T-cell (primary cell): Measurements from ENCODE around the gene STK32B. TPM values are rescaled to one million over a fixed set of nuclear protein-coding genes. Genes with fewer than 3 reads are reported as not detected.

ENCODE experiments used
- ATAC-seq, 4 experiments: fragments of 200-7000 bp in 3 of 4; fragments of 150-1000 bp in 1 of 4; cut with Tn5 transposase; replicated peaks in 1 of 4; 1 replicate in 3 of 4; 2 replicates in 1 of 4; pipeline ENCODE4 v1.10.0; 2021; ENCODE audit warnings: moderate library complexity in 3 of 4, mild to moderate bottlenecking in 2 of 4, moderate number of reproducible peaks in 1 of 4
- CTCF ChIA-PET, 2 donors: fragments of 300-600 bp; sonication (Branson Sonifier 250); formaldehyde crosslinking; loops; one replicate each; lab custom pipeline; 2022; ENCODE audit warnings: antibody characterized with exemption in 2 of 2; lab: Charles Lee
- POLR2A ChIA-PET, 2 donors: fragments of 300-600 bp; sonication (Branson Sonifier 250); formaldehyde crosslinking; loops; one replicate each; lab custom pipeline; 2022; ENCODE audit warnings: antibody characterized with exemption in 2 of 2; lab: Charles Lee
- DNase-seq, 35 experiments: peaks; one replicate each; pipeline versions ENCODE4 v3.0.0 to v3.0.0-alpha.2; 2013 to 2023
- H3K27ac ChIP-seq: one replicate; pipeline ENCODE4 v1.5.1; 2013; ENCODE audit warnings: low read length
- H3K27me3 ChIP-seq, 2 experiments: replicated peaks in 1 of 2; 1 replicate in 1 of 2; 2 replicates in 1 of 2; pipeline versions ENCODE4 v1.6.1 to v1.7.0; 2013; ENCODE audit warnings: low read length in 1 of 2, mixed read lengths in 1 of 2; ENCODE audit not compliant: control insufficient read depth in 2 of 2, insufficient read depth in 2 of 2; ENCODE audit errors: extremely low read depth in 1 of 2
- H3K36me3 ChIP-seq, 2 donors: 1 replicate in 1 of 2; 2 replicates in 1 of 2; pipeline versions ENCODE4 v1.6.1 to v1.7.0; 2013; ENCODE audit warnings: low read length in 1 of 2; ENCODE audit not compliant: control insufficient read depth in 2 of 2, insufficient read depth in 1 of 2; ENCODE audit errors: extremely low read depth in 1 of 2
- H3K4me1 ChIP-seq, 2 experiments: 1 replicate in 1 of 2; 2 replicates in 1 of 2; pipeline versions ENCODE4 v1.6.1 to v1.7.0; 2013; ENCODE audit warnings: low read length in 2 of 2, mixed read lengths in 1 of 2; ENCODE audit not compliant: insufficient read depth in 2 of 2, control insufficient read depth in 1 of 2; ENCODE audit errors: extremely low read depth in 1 of 2
- H3K4me3 ChIP-seq, 2 donors: 1 replicate in 1 of 2; 2 replicates in 1 of 2; pipeline versions ENCODE4 v1.5.1 to v1.7.0; 2013; ENCODE audit warnings: mild to moderate bottlenecking in 2 of 2, low read length in 1 of 2, moderate library complexity in 1 of 2; ENCODE audit not compliant: control insufficient read depth in 1 of 2; ENCODE audit errors: extremely low read depth in 1 of 2
- H3K9me3 ChIP-seq: 2 replicates; pipeline ENCODE4 v1.7.0; 2013
- H3K27ac Mint-ChIP-seq, 2 donors: one replicate each; pipeline ENCODE4 v1.8.0; 2020 to 2021; ENCODE audit warnings: mild to moderate bottlenecking in 2 of 2, mixed read lengths in 2 of 2
- H3K27me3 Mint-ChIP-seq, 2 donors: one replicate each; pipeline ENCODE4 v1.8.0; 2021 to 2022; ENCODE audit warnings: mixed read lengths in 2 of 2
- H3K36me3 Mint-ChIP-seq: one replicate; pipeline ENCODE4 v1.8.0; 2021; ENCODE audit warnings: mixed read lengths
- H3K4me1 Mint-ChIP-seq, 3 donors: one replicate each; pipeline ENCODE4 v1.8.0; 2020 to 2022; ENCODE audit warnings: mixed read lengths in 3 of 3, mild to moderate bottlenecking in 1 of 3
- H3K4me3 Mint-ChIP-seq, 3 donors: one replicate each; pipeline ENCODE4 v1.8.0; 2020 to 2022; ENCODE audit warnings: mild to moderate bottlenecking in 3 of 3, mixed read lengths in 3 of 3, moderate library complexity in 3 of 3
- H3K9me3 Mint-ChIP-seq, 3 donors: one replicate each; pipeline ENCODE4 v1.8.0; 2020 to 2022; ENCODE audit warnings: mixed read lengths in 3 of 3
- WGBS: methylation state at CpG from one replicate; pipeline ENCODE4 v1.1.5; 2013; ENCODE audit warnings: missing lambda C conversion rate; ENCODE audit not compliant: insufficient coverage; 5-methylcytosine and 5-hydroxymethylcytosine counted together
- total RNA-seq, 35 experiments: library from RNA in 6 of 35; stranded (reverse) in 6 of 35; fragments of 120-200 nt in 1 of 35; gene quantifications; one replicate each; pipeline versions ENCODE4 v1.2.1 to v1.2.4 and lab custom pipeline; 2013 to 2026

Gene STK32B
- total RNA-seq, 5 donors from 2014 or later (not counting 1 experiment from before 2014, with no cell fraction given), result 0.12 to 0.20 (median 0.15) TPM; not detected in 2

DNA sequence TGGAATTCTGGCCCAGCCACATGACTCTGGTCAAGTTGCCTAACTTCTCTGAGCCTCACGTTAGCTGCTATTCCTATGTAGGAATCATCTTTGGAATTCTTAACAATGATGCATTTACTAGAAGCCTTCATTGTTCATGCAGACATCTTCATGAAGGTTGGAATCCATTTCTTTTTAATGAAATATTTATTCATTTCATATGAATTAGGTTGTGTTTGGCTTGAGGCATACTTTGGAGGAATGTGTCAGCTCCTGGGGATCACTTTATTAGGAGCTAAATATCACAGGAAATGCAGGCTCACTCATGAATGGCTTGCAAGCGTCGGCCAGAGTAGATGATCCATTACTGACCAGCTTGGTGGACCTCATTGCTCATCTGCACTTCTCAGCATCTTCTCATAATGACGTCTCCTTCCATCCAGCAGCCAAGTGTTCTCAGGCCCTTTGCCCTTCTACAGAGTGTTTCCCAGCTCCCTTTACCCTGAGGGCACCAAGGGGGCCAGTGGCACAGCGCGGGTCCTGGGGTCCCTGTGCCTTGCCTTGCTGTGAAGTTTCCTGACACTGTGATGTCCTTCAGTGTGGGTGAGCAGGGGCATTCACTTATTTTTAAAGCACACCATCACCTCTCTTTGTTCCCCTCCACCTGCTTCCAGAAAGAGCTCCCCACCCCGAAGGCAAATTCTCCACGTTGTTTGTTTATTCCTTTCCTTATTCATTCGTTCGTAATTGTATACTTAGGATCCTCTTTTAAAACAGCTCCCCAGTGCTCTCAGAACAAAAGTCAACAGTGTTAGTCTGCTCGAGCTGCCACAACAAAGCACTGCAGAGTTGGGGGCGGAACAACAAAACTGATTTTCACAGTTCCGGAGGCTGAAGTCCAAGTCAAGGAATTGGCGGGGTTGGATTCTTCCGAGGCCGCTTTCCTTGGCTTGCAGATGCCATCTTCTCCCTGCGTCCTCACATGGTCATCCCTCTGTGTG is 106.8 kb downstream of the STK32B start:
- no peak overlapping the region for H3K27ac Mint-ChIP-seq
- ATAC-seq, result no peak
- H3K9me3 ChIP-seq, result no peaks in the 10 kb centered on the region
- no peak overlapping the region for H3K27ac ChIP-seq
- H3K27me3 ChIP-seq, result peaks cover 0 to 4% of the 10 kb centered on the region in 2 experiments
- no peak overlapping the region for H3K4me3 ChIP-seq
- POLR2A ChIA-PET, result no interaction called here
- H3K27me3 Mint-ChIP-seq, result peaks cover 2 to 5% of the 10 kb centered on the region in 2 donors
- H3K36me3 ChIP-seq, result no peaks in the 10 kb centered on the region
- no peaks in the 10 kb centered on the region for H3K4me1 Mint-ChIP-seq
- CTCF ChIA-PET, result no interaction called here
- H3K4me1 ChIP-seq, result no peaks in the 10 kb centered on the region
- H3K36me3 Mint-ChIP-seq, result no peaks in the 10 kb centered on the region
- no peak overlapping the region for H3K4me3 Mint-ChIP-seq
- DNase-seq, result no peak
- peaks cover 0 to 10% (median 2%) of the 10 kb centered on the region in 3 donors for H3K9me3 Mint-ChIP-seq
- WGBS, result 86% methylated on average over 15 of the region's 17 CpGs

DNA sequence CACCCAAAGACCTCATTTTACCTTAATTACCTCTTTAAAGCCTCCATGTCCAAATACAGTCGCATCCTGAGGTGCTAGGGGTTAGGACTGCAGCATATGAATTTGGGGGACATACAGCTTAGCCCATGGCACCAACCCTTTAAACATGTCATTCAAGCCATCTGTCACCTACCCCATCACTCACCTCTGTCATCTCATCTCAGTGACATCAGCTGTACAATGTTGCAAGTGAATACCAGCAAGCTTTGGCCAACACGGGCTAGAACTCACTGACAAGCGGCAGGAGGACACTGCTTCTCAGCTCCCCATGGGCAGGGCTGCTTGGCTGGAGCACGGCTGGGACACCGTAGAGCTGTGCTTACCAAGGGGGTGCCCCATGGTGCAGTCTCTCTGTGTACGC is 107.5 kb downstream of the STK32B start:
- ATAC-seq (no peak), DNase-seq (no peak)
- no peak overlapping the region for H3K4me3 Mint-ChIP-seq
- H3K27ac ChIP-seq, result no peak overlapping the region
- no peak overlapping the region for H3K4me3 ChIP-seq
- ChIA-PET CTCF (no interaction called here), POLR2A (no interaction called here)
- no peaks in the 10 kb centered on the region for H3K4me1 ChIP-seq
- no peaks in the 10 kb centered on the region for H3K4me1 Mint-ChIP-seq
- H3K9me3 Mint-ChIP-seq, result peaks cover 0 to 10% (median 2%) of the 10 kb centered on the region in 3 donors
- H3K27ac Mint-ChIP-seq, result no peak overlapping the region
- H3K36me3 ChIP-seq, result no peaks in the 10 kb centered on the region
- peaks cover 0 to 4% of the 10 kb centered on the region in 2 experiments for H3K27me3 ChIP-seq
- H3K27me3 Mint-ChIP-seq, result peaks cover 2 to 5% of the 10 kb centered on the region in 2 donors
- H3K9me3 ChIP-seq, result no peaks in the 10 kb centered on the region
- H3K36me3 Mint-ChIP-seq, result no peaks in the 10 kb centered on the region
- WGBS, result 91% methylated on average over 4 of the region's 6 CpGs

DNA sequence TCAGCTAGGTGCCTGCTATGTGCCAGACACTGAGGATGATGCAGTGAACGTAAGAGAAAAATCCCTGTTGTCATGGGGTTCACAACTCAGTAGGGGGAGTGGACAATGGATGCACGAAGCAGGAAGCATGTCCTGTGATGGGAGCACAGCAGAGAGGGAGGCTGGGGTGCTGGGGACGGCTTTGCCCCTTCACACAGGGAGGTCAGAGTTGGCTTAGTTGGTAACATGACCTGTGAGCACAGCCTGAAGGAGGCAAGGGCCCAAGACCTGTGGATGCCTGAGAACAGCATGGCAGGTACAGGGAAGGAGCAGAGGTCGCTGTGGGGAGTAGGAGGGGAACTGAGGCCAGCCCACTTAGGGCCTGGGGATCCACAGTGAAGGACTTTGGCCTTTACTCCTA is 109.4 kb downstream of the STK32B start:
- Histone ChIP-seq H3K27me3 (peaks cover 0 to 4% of the 10 kb centered on the region in 2 experiments), H3K4me1 (no peaks in the 10 kb centered on the region), H3K27ac (no peak overlapping the region), H3K4me3 (no peak overlapping the region), H3K36me3 (no peaks in the 10 kb centered on the region), H3K9me3 (no peaks in the 10 kb centered on the region)
- ATAC-seq (no peak), DNase-seq (no peak)
- Mint-ChIP-seq H3K4me1 (no peaks in the 10 kb centered on the region), H3K9me3 (peaks cover 0 to 10% (median under 1%) of the 10 kb centered on the region in 3 donors), H3K27ac (no peak overlapping the region), H3K4me3 (no peak overlapping the region), H3K36me3 (no peaks in the 10 kb centered on the region), H3K27me3 (peaks cover 0 to under 1% of the 10 kb centered on the region in 2 donors)
- ChIA-PET CTCF (no interaction called here), POLR2A (no interaction called here)
- WGBS, result 76% methylated on average over 3 of the region's 4 CpGs

DNA sequence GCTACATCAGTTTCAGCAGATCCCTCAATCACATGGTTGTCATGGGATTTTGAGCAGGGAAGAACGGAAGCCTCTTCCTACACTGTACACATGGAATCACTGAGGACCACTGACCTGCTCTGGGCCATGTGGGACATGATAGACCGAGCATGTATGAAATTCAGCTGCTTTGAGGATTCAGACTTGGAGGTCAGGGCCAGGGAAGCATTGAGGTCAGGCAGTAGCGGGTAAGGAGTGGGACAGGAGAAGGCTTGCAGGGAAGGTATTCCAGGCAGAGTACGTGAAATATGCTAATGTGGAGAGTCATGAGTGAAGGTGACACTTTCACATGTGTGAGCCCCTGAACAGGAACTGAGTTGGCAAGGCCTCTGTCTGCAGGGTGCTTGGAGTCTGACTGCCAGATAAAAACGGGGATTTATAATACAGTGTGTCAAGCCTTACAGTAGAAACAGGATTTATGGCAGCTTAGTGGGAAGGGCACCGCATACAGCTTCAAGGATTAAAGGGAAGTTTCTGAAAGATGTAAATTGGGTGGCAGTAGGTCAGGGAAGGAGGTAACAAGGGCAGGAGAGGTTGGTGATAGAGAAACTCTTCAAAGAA is 111.7 kb downstream of the STK32B start:
- H3K9me3 ChIP-seq, result no peaks in the 10 kb centered on the region
- POLR2A ChIA-PET, result no interaction called here
- WGBS, result 58% methylated on average over 4 of the region's 6 CpGs
- no peaks in the 10 kb centered on the region for H3K4me1 ChIP-seq
- H3K36me3 ChIP-seq, result no peaks in the 10 kb centered on the region
- no peak for ATAC-seq
- DNase-seq, result no peak
- Mint-ChIP-seq H3K27ac (no peak overlapping the region), H3K9me3 (peaks cover 0 to 16% (median 0%) of the 10 kb centered on the region in 3 donors), H3K27me3 (no peaks in the 10 kb centered on the region), H3K4me1 (no peaks in the 10 kb centered on the region), H3K4me3 (no peak overlapping the region), H3K36me3 (no peaks in the 10 kb centered on the region)
- no peak overlapping the region for H3K4me3 ChIP-seq
- CTCF ChIA-PET, result no interaction called here
- peaks cover 0 to 4% of the 10 kb centered on the region in 2 experiments for H3K27me3 ChIP-seq
- no peak overlapping the region for H3K27ac ChIP-seq

DNA sequence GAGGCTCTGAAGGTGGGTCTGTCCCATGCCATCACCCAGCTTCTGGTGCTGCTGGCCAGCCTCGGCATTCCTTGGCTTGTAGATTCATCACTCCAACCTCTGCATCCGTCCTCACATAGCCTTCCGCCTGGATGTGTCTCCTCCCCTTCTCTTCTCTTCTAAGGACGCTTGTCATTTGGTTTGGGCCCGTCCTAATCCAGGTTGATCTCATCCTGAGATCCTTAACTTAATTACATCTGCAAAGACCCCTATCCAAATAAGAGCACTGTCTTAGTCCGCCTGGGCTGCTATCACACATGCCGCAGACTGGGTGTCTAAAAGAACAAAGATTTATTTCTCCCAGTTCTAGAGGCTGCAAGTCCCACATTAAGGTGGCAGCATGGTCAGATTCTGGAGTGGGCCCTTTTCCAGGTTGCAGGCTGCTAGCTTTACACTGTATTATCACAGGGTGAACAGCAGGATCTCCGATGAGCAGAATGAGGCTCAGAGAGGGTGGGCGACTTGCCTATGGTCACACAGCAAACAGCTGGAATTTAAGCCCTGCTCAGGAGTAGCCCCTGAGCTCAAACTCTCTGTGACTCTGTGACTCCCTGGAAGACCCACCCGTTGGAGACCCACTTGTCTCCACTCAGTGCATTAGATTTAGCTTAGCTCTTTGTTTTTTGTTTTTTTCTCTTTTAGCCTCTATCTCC is 113.1 kb downstream of the STK32B start:
- no peak overlapping the region for H3K4me3 ChIP-seq
- POLR2A ChIA-PET, result no interaction called here
- no peaks in the 10 kb centered on the region for H3K4me1 ChIP-seq
- CTCF ChIA-PET, result no interaction called here
- 78% methylated on average over 10 of the region's 10 CpGs for WGBS
- H3K9me3 Mint-ChIP-seq, result peaks cover 0 to 11% (median 0%) of the 10 kb centered on the region in 3 donors
- no peak overlapping the region for H3K27ac ChIP-seq
- no peaks in the 10 kb centered on the region for H3K36me3 ChIP-seq
- DNase-seq (no peak), ATAC-seq (no peak)
- H3K4me3 Mint-ChIP-seq, result no peak overlapping the region
- H3K4me1 Mint-ChIP-seq, result no peaks in the 10 kb centered on the region
- H3K27me3 ChIP-seq, result peaks cover 0 to 4% of the 10 kb centered on the region in 2 experiments
- H3K27ac Mint-ChIP-seq, result no peak overlapping the region
- H3K27me3 Mint-ChIP-seq, result no peaks in the 10 kb centered on the region
- H3K9me3 ChIP-seq, result no peaks in the 10 kb centered on the region
- H3K36me3 Mint-ChIP-seq, result no peaks in the 10 kb centered on the region
